Adipocyte (in vitro differentiated cells): Measurements from ENCODE around the gene SIKE1.

Experiments used
- DNase-seq: peaks from one replicate; pipeline ENCODE4 v3.0.0-alpha.2; 2015; ENCODE audit warnings: low read depth
- H3K27me3 ChIP-seq: replicated peaks from 2 replicates; pipeline ENCODE4 v1.7.0; 2013; ENCODE audit warnings: mild to moderate bottlenecking, low read length, moderate library complexity; ENCODE audit not compliant: control insufficient read depth, insufficient read depth
- H3K36me3 ChIP-seq: 2 replicates; pipeline ENCODE4 v1.7.0; 2013; ENCODE audit warnings: low read length, mild to moderate bottlenecking, moderate library complexity; ENCODE audit not compliant: control insufficient read depth, insufficient read depth, severe bottlenecking
- H3K4me1 ChIP-seq: 2 replicates; pipeline ENCODE4 v1.7.0; 2013; ENCODE audit warnings: mild to moderate bottlenecking, low read length, moderate library complexity; ENCODE audit not compliant: control insufficient read depth, insufficient read depth
- H3K4me3 ChIP-seq: 2 replicates; pipeline ENCODE4 v1.7.0; 2013; ENCODE audit warnings: mild to moderate bottlenecking, low read length, moderate library complexity
- H3K9ac ChIP-seq: 2 replicates; pipeline ENCODE4 v1.7.0; 2013; ENCODE audit warnings: mild to moderate bottlenecking, low read length, moderate library complexity
- H3K9me3 ChIP-seq: 2 replicates; pipeline ENCODE4 v1.7.0; 2013; ENCODE audit warnings: mild to moderate bottlenecking, low read length, moderate library complexity; ENCODE audit not compliant: control insufficient read depth

SIKE1 gene

GRCh38 chr1:114728553-114728952 is 51.9 kb downstream of the SIKE1 start:
- H3K4me3 ChIP-seq, result no peak overlapping the region
- no peaks in the 10 kb centered on the region for H3K9me3 ChIP-seq
- peaks cover 25% of the 10 kb centered on the region for H3K4me1 ChIP-seq
- H3K27me3 ChIP-seq, result no peaks in the 10 kb centered on the region
- H3K36me3 ChIP-seq, result peaks cover 95% of the 10 kb centered on the region
- H3K9ac ChIP-seq, result no peak overlapping the region
- DNase-seq, result no peak

- Histone ChIP-seq H3K4me1 (peaks cover 14% of the 10 kb centered on the region), H3K4me3 (no peak overlapping the region), H3K9me3 (no peaks in the 10 kb centered on the region), H3K36me3 (peaks cover 95% of the 10 kb centered on the region), H3K27me3 (no peaks in the 10 kb centered on the region), H3K9ac (no peak overlapping the region)
- no peak for DNase-seq
Observed at GRCh38 chr1:114725230-114725629, 55.3 kb downstream of the SIKE1 start.

GRCh38 chr1:114723915-114724314 is 56.6 kb downstream of the SIKE1 start:
- H3K9ac ChIP-seq, result no peak overlapping the region
- no peaks in the 10 kb centered on the region for H3K9me3 ChIP-seq
- peaks cover 100% of the 10 kb centered on the region for H3K36me3 ChIP-seq
- H3K27me3 ChIP-seq, result no peaks in the 10 kb centered on the region
- no peak for DNase-seq
- H3K4me1 ChIP-seq, result peaks cover 12% of the 10 kb centered on the region
- no peak overlapping the region for H3K4me3 ChIP-seq

- H3K36me3 ChIP-seq, result peaks cover 100% of the 10 kb centered on the region
- no peak overlapping the region for H3K4me3 ChIP-seq
- H3K4me1 ChIP-seq, result peaks cover 11% of the 10 kb centered on the region
- H3K9ac ChIP-seq, result no peak overlapping the region
- no peaks in the 10 kb centered on the region for H3K27me3 ChIP-seq
- DNase-seq, result no peak
- no peaks in the 10 kb centered on the region for H3K9me3 ChIP-seq
Observed at GRCh38 chr1:114723457-114723856, 57.0 kb downstream of the SIKE1 start.

- Histone ChIP-seq H3K9ac (no peak overlapping the region), H3K36me3 (peaks cover 83% of the 10 kb centered on the region), H3K9me3 (no peaks in the 10 kb centered on the region), H3K27me3 (no peaks in the 10 kb centered on the region), H3K4me1 (peaks cover 18% of the 10 kb centered on the region), H3K4me3 (no peak overlapping the region)
- no peak for DNase-seq
Observed at GRCh38 chr1:114720492-114720891, 60.0 kb downstream of the SIKE1 start.
